Measurements from ENCODE around the gene ASIC2.
A peak's percentile ranks its signal among the peaks of the same experiment; 100 is the strongest.
"Not testable (repeated sequence)": the region's sequence is repeated elsewhere in the genome, so short reads cannot be mapped to it uniquely, and the experiment has no call there.

The ASIC2 gene

DNA sequence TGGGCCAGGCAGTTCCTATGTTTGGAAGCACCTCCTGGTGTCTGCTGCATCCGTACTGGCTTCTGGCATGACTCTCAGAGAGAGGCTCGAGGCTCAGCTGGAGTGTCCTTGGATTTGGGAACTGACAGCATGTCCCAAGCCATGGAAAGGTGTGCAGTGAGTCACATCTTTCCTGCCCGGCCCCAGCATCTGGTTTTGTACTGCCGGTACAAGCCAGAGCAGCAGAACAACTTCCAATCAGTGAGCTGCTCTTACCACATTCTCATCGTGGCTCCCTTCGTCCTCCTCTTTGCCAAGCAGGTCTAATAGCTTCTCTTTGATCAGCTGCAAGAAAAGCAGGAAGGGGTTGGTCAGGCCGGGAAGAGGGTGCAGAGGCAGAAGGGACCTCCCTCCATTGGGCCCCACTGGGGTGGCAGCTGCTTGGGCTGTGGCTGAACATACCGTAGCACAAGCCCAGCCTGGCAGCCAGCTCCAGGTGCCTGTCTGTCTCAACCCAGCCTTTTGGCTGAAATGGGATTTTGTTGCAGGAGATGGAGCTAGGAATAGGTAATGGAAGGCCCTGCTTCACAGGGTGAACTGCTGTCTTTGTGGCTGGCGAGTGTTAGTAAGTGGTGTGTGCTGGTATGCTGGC is 277.3 kb downstream of the ASIC2 start:
- DNase-seq: no peak

DNA sequence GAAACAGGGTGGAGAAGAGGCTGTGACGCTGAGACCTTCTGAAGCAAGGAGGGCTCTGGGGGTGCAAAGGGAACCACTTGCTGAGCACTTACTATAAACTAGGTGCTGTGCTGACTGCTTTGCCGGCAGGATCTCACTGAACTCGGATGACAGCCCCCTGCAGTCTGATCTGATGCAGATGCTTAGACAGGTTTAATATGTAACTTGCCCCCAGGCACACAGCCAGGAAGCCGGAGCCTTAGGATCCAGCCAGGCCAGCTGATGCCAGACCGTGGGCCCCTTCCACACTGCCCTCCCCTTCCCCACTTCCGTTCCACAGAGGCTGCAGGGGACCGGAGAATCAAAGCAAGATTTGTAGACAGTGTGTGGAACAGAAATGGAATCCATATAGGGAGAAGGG is 278.3 kb downstream of the ASIC2 start:
- DNase-seq: no peak

DNA sequence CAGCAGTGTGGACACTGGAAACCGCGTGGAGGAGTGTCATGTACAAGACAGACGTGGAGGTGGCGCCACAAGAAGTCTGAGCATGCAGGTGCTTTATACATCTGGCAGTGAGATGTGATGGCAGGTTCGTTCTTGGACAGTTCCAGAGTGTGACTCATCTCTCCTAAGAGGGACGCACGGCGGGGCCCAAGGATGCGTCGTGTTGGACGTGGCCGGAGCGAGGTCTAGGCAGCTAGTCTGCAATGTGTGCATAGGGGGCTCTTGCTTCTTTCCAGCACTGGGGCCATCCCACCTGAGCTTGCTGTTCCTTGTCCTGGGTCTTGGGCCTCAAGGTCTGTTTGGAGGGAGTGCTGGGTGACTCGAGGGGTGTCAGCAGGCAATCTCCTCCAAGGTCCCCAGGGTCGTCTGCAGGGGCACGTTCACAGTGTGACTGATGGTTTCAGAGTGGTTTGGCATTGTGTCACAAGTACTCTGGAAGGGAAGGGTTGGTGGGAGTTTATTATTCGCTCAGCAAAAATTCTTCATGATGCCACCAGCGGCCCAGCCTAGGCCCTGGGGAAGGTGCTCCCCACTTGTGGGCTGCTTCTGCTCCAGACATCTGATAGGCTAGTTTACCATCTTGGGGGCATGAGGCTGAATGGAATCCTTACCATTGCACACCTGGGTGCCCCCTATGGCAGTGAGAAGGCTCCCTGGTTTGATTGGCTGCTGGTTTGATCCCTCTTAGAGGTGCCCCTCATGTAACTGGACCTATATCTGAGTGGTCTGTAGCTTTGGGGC is 279.3 kb downstream of the ASIC2 start:
- DNase-seq: no peak

DNA sequence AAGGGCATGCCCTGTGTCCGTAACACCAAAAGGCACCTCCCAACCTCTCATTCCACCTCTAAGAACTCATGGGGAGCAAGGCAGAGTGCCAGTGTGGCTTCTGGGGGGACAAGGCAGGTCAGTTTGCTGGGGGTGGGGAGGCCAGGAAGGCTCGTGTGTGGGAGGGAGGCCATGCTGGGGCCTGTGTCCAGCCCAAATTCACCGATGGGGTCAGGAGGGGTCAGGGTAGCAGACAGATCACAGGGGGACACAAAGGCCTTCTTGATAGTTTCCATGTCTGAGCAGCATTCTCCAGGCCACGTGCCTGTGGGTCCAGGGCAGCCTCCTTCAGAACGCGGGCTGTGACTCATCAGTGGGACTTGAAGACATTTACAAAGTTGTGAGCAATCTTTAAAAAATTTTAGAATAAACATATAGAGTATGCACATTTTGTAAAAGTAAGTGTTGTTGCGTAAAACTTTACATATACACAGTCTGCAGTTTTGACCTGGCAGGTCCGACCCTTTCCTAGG is 280.5 kb downstream of the ASIC2 start:
- DNase-seq: no peak

DNA sequence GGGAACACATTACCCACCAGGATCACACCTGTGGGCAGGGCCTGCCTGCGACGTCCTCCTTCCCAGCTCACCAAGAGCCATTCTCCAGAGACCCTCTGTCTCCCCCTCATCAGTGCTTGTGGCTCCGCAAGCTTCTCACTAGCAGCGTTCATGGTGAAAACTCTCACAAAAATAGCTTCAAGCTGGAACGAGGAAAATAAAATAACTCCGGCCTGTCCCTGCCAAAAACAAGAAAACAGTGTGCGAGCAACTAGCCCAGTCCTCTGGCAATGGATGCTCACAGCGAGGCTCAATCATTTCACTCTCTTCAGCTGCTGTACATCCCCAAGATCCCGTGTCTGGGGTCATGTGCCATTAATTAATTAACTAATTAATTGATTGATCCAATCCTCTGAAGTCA is 283.5 kb downstream of the ASIC2 start:
- no peak for DNase-seq

DNA sequence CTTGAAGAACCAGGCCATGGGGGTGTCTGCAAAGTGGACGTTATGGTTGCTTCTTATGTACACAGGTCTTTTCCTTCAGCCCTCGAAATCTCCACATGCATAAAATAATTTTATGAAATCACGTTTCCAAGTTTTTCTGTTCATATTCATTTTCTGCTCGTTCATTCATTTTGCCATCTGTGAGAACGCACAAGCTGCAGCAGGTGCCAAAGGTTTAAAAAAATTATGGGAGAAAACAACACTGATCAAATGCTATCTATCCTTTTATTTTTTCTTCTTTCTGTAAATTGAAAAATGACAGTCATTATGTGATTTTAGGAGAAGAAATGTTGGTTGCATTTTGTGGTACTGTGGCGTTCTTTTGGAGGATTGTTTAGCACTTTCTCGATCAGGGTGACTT is 285.9 kb downstream of the ASIC2 start:
- DNase-seq: no peak

DNA sequence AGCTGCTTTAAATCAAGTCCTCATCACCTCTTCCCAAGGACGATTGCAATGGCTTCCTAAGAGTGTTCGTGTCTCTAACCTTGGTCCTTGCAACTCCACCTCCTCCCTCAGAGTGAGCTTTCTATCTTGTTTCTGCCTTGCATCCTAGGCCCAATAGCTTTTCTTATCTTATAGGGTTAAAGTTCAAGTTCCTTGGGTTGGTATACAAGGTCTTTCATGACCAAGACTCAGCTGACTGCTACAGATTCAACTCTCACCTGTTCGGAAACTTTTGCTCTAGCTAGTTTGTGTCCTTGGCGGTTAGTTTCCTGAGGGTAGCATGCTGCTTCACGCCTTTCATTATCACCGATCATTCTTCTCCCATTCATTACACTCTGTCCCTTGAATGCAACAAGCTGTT is 290.8 kb downstream of the ASIC2 start:
- DNase-seq: no peak

DNA sequence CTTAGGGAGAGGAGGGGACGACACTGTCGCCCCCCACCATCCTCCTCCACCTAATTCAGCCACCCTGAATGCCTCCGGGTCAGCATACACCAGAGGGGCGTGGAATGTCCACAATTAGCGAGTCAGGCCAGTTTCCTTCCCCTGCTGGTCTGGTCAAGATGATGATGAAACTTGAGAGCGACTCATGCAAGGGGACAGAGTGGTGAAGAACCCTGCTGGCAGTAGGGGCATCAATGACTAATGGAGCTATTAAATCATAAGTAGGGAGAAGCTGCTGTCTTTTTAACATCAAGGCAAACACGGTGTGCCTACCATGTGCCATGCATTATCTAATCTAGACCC is 294.2 kb downstream of the ASIC2 start:
- DNase-seq: no peak

DNA sequence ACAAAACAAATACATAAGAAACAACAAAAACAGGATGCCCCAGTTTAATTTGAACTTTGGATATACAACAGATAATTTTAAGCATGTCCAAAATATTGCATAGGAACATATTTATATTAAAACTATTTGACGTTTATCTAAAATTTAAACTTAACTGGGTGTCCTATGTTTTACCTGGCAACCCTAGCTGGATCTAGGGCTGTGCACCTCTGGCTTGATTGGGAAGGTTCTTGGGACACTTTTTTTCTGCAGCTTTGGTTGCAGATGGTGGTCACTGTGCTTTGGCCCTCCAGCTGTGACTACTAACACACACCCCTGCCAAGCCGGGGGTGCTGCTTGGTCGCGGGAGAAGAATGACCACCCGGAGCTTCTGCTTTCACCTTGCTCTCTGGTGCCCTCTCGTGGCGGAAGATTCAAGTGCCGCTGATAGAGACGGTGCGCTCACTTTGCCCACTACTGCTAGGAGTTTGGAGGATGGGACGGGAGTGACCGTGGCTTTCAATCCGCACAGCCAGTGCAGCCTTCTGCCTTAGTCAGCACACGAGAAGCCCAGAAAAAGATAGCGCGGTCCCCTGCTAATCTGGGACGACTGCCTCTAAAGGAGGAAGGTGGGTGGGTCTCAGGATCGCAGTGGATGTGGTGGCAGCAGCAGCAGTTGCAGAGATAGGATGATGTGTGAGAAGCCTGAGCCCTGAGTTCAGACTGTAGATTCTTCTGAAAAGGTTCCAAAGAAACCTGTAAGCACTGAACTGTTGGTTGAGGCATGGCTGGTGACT is 294.8 kb downstream of the ASIC2 start:
- peak; percentile 77 for DNase-seq

DNA sequence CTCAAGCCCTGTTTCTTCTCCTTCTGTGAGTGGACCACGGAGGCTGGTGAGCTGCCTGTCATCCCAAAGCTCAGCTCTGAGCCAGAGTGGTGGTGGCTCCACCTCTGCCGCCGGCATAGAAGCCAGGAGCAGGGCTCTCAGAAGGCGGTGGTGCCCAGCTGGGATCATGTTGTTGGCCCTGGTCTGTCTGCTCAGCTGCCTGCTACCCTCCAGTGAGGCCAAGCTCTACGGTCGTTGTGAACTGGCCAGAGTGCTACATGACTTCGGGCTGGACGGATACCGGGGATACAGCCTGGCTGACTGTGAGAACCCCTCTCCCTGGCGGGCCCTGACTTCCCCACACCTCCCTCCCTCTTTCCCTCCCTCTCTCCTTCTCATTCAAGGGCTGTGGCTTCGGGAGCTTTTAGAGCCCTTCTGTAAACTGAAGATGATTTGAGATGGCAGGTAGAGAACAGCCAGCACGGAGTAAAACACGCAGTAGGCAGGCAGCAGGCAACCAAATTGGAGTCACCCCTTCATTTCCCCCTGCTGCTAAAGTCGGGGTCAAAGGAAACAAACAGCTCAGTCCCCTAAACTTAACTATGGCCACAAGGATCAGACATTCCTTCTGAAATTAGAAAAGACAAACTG is 297.6 kb downstream of the ASIC2 start:
- DNase-seq: no peak

DNA sequence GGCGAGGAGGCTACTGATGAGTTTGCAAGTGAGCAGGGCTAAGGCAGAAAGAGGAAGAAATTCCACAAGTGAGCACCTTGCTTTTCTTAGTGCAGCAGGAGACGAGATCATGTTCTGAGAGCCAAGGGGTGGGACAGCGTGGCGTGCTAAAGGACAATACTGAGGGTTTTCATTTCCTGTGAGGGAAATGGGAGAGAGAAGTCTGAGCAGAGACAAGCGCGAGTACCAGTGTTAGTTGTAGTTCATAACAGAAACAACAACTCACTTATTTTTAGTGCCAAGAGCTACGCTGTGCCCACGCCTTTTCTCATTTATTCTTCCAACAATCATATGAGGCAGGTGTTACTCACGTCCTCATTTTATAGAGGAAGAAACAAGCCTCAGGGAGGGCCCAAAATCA is 299.1 kb downstream of the ASIC2 start:
- DNase-seq: no peak

DNA sequence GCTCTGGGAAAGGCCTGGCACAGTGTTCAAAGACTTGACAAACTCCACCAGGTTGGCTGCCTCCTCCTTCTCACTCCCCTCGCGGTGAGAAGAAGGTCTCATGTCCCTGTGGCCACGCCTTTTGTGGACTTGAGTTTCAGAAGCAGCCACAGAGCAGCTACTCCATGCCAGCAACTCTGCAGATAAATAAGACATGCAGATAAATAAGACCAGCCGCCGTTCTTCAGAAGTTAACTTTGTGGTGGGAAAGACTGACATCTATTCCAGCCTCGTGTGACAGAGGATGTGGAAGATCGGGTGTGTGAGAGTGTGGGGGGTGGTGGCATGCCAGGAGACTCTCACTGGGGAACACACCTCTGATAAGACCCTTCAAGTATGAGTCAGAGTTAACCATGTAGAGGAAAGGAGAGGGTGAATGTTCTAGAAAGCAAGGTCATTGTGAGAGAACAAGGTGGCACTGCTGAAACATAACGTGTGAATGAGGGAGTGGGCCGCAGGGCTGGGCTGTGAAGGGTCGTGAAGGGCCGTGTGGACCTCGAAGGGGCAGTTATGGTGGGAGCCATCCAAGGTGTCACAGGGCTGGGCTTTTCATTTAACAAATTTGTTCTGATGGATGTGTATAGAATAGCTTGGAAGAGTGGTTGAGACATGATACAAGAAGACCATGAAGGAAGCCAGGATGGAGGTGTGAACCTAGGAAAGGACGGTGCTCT is 300.6 kb downstream of the ASIC2 start:
- no peak for DNase-seq

DNA sequence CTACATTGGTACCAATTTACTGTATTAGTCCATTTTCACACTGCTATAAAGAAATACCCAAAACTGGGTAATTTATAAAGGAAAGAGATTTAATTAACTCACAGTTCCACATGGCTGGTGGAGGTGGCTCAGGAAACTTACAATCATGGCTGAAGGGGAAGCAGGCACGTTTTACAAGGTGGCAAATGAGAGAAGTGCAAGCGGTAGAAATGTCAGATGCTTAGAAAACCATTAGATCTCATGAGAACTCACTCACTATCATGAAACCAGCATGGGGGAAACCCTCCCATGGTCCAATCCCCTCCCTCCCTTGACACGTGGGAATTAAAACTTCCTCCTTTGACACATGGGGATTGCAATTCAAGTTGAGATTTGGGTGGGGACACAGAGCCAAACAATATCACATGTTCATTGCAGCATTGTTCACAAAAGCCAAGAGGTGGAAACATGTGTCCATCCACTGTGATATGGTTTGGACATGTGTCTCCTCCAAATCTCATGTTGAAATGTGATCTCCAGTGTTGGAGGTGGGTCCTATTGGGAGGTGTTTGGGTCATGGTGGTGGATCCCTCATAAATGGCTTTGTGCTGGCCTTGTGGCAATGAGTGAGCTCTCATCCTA is 304.5 kb downstream of the ASIC2 start:
- DNase-seq: no peak

DNA sequence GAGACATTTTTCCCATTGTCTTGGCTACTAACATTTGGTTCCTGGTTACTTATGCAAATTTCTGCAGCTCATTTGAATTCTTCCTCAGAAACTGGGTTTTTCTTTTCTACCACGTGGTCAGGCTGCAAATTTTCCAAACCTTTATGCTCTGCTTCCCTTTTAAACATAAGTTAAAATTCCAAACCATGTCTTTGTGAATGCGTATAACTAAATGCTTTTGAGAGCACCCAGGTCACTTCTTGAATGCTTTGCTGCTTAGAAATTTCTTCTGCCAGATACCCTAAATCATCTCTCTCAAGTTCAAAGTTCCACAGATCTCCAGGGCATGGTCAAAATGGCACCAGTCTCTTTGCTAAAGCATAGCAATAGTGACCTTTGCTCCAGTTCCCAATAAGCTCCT is 305.2 kb downstream of the ASIC2 start:
- not testable (repeated sequence) for DNase-seq

DNA sequence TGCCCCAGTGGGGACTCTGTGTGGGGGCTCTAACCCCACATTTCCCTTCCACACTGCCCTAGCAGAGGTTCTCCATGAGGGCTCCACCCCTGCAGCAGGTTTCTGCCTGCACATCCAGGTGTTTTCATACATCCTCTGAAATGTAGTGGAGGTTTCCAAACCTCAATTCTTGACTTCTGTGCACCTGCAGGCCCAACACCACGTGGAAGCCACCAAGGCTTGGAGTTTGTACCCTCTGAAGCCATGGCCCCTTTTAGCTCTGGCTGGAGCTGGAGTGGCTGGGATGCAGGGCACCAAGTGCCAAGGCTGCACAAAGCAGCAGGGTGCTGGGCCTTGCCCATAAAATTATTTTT is 305.7 kb downstream of the ASIC2 start:
- not testable (repeated sequence) for DNase-seq

DNA sequence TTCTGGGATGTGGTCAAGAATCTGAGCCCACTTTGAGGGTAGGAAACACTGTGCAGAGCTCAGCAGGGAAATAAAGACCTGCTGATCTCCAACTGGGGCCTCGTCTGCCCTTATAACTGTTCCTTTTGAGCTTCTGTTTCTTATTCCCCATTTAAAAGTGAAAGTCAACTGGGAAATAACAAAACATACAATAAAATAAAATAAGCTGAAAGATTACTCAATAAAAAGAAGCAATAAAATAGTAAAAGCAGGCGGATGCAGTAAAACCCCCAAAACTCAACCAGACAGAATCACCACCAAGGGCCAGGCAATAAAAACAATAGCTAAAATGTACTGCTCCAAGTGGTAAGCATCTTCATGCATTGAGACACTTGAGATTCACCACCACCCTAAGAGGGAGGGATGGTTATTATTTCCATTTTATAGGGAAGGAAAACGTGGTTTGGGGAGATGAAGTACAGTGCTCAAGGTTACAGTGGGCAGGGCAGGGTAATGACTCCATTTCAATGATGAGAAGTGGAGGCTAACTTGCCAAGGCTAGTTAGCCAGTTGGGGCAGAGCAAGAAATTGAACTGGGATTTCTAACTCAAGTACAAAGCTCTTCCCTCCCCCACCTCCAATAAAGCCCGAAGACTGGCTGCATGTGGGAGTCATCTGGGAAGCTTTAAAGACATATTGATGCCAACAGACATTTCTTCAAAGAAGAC is 307.9 kb downstream of the ASIC2 start:
- no peak for DNase-seq

DNA sequence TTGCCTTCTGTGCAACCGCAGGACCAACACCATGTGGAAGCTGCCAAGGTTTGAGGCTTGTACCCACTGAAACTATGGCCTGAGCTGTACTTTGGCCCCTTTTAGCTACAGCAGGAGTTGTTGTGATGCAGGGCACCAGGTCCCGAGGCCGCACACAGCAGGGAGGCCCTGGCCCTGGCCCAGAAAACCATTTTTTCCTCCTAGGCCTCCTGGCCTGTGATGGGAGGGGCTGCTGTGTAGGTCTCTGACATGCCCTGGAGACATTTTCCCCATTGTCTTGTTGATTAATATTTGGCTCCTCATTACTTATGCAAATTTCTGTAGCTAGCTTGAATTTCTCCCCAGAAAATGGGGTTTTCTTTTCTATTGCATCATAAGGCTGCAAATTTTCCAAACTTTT is 311.5 kb downstream of the ASIC2 start:
- DNase-seq: not testable (repeated sequence)

DNA sequence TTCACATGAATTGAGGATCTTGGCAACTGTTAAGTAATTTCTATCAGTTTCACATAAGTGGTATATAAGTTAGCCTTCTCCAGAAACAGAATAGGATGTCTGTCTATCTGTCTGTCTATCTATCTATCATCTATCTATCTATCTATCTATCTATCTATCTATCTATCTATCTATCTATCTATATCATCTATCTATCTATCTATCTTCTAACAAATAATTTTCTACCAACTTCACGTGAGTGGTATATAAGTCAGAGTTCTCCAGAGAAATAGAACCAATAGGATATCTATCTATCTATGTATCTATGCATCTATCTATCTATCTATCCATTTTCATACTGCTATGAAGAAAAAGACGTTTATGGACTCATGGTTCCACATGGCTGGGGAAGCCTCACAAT is 312.9 kb downstream of the ASIC2 start:
- no peak for DNase-seq

DNA sequence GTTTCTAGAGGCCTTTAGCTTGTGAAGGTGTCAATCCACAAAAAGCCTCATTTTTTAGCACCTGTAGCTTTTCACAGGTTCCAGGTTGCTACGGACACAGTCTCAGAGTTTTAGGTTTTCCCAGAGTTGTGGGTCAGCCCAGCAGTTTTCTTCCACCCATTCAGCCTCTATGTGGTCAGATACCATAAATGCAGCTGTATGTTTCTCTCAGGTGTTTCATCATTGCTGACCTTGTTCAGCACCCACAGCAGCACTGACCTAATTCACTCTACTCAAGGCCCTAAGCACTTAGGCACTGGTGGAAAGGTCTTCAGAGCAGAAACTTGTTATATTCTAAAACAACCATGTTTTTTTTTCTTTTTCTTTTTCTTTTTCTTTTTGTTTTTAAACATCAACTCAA is 316.5 kb downstream of the ASIC2 start:
- DNase-seq: no peak

DNA sequence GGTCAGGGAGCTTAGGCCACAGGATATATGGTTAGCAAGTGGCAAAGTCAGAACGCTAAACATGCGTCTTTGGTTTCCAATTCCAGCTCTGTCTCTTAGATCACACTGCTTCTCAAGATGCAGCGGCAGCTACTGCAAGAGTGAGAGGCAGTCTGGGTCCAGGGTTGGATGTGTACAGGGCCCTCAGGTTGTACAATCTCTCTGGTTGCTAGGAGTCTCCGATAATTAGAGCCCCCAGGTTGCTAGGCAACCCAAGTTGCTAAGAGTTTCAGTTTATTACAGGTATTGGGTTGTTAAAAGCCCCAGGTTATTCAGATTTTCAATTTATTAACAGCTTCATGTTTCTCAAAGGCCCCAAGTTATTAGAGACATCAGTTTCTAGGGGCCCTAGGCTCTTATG is 317.0 kb downstream of the ASIC2 start:
- DNase-seq: no peak

DNA sequence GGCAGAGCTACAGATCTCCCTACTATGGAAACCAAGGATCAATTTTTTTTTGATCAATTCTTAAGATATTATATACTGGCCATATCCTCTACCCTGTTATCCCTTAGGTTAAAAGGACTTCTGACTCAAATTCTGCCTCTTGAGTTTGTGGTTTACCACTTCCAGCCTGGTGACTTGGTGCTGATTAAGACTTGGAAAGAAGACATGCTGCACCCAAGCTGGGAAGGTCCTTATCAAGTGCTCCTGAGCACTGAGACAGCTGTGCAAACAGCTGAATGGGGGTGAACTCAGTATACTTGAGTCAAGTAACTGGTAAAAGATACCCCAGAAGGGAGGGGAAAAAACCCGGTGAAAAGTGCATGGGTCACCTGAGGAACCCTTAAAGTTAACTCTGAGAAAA is 321.9 kb downstream of the ASIC2 start:
- DNase-seq: no peak

DNA sequence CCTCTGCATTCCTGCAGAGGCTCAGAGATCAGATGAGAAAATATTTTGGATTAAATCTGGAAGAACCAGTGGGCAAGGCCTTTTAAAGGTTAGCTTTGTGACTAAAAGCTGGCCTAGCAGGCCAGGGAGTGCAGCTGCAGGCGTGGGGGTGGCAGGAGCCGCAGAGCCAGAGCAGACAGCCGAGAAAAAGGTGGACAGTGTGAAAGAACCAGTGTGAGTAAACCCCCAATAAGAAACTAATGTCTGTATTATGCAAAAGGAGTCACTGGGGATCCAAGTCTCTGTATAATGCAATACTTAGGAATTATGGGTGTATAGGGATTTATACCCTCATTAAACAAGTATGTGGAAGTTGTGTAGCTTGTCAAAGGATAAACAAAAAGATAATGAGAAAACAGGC is 322.8 kb downstream of the ASIC2 start:
- DNase-seq: no peak

All from femur (tissue), 1 donor.